ENCODE data around the gene GUK1.
"Not testable (repeated sequence)": the region's sequence is repeated elsewhere in the genome, so short reads cannot be mapped to it uniquely, and the experiment has no call there.

The GUK1 gene

GRCh38 chr1:228105270-228105995 lies 34.6 kb upstream of the GUK1 start:
- no peak for FAIRE-seq

DNA sequence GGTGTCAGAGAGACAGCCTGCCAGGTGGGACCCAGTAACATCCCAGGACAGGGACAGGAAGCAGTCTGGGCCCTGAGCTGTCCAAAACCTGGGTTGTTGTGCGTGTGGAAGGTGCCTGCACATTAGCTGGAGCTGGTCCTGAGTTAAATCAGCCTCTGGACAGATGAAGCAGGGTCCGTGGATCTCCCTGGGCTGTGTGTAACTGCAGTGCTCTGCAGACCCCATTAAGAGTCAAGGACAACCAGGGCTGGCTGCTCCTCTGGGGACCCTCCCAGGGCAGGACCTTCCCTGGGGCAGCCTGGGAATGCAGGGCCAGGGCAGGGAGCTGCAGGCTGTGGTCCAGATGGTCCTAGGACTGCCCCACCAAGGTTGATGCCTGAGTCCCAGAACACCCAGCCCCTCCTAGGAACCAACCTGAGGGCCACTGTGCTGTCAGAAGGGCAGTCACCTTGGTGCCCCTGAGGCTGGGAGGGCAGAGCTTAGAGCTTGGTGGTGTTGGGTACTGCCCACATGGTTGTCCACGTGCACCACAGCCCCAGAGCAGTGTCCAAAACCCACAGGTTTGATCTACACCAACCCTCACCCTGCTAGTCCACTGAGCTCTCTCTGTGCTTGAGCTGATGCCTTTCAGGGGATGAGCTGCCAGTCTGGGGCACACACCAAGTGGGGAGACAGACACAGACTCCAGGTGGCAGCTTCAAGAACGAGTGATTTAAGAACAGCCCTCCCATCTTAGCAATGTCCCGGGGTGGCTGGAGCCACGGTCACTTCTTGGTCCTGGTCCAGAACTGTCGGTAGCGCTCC lies 33.9 kb upstream of the GUK1 start:
- FAIRE-seq: no peak

DNA sequence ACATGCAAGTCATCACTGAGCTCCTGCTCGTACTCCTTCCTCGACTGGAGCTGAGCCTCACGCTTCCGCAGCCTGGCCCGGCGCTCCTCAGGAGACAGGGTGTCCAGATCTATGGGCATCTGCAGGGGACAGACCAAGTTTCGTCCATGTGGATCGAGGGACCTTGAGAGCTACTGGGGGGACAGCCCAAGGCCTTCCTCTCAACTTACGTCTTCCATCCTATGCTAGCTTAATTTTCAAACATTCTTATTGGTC lies 33.4 kb upstream of the GUK1 start:
- FAIRE-seq: no peak

DNA sequence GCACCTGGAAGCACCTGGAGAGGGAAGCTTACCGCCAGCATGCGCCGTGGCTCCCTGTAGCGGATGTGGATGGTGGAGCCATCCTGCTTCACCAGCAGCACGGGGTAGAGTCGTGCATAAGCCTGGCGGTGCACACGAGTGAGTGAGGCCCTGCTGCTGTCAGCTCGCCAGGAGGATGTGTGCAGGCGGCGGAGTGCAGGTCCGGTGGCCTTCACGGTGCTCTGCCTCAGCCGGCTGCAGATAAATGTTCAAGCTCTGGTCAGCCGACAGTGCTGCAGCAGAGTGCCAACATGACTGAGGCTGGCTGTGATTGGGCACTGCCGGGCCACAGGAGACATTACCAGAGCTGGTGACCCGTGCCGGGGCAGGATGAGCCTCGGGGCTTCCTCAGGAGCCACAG lies 32.4 kb upstream of the GUK1 start:
- FAIRE-seq: no peak

- FAIRE-seq: no peak
These were observed 31.9 kb upstream of the GUK1 start for GRCh38 chr1:228108055-228108690.

DNA sequence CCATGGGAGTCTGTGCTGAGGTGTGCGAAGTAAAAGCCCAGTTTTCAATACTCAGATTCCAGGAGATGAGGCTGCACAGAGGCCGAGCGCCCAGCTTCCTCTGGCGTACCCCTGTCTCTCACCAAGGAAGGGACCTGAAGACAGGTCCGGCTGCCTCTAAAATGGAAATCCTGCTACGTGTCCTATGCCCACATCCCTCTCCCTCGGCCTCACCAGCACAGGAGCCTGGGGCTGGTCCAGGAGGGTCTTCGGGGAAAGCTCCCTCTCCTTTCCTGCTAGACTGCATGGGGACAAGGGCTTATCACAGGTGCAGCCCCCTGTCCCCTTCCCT lies 31.4 kb upstream of the GUK1 start:
- FAIRE-seq: no peak

DNA sequence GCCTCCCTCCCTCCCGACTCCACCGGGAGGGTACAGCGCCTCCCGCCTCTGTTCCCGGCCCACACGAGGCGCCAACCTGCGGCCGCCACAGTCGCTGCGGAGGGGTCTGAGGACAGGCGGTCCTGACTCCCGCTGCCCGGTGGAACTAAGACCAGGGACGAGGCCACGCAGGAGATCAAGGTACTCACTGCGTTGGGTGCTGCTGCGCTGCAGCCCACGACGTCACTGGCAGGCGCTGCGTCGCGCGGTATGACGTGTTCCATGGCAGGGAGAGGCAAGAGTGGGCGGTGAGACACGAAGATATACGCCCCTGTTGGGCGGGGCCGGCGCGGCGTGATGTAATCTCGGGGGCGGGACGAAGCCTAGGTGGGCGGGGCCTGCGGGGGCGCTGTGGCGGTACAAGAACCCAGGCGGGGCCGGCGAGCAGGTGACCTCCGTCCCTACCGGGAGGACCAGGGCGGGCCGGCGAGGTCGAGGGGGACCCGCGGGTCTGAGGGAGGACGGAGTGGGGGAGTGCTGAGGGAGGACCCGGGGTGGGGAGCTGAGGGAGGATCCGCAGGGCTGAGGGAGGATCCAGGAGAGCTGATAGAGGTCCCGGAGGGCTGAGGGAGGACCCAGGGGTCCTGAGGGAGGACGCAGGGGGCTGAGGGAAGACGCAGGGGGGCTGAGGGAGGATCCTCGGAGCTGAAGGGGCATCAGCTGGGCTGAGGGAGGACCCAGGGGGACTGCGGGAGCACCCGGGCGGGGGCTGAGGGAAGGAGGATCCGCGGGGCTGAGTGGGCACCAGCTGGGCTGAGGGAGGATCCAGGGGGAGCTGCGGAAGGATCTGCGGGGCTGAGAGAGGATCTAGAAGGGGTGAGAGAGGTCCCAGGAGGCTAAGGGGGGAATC lies 30.8 kb upstream of the GUK1 start, which contains the start of gene MRPL55:
TSS of gene MRPL55 (minus strand) at position 227 of the 889 bp plus-strand sequence. CDS start 1,039 bp downstream, outside the sequence.
- no peak for FAIRE-seq

GRCh38 chr1:228109962-228110488 lies 30.1 kb upstream of the GUK1 start:
- no peak for FAIRE-seq

DNA sequence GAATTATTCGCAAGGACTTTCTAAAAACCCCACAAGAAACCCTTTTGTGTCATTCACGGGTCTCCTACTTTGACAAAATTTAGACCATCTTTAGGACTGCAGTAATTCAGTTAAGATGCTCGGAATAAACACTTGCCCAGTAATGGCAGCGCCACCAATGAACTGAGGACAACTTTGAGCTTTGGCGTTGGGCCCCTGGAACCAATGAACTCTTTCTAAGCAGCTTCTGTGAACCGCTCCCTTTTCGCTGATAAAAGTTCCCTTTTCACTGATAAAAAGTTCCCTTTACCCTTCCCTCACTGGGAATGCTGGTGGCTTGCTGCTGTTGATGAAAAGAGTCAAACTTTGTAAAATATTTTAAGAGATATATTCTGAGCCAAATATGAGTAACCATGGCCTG lies 29.5 kb upstream of the GUK1 start:
- no peak for FAIRE-seq

GRCh38 chr1:228111315-228111714 lies 28.8 kb upstream of the GUK1 start:
- FAIRE-seq: not testable (repeated sequence)

DNA sequence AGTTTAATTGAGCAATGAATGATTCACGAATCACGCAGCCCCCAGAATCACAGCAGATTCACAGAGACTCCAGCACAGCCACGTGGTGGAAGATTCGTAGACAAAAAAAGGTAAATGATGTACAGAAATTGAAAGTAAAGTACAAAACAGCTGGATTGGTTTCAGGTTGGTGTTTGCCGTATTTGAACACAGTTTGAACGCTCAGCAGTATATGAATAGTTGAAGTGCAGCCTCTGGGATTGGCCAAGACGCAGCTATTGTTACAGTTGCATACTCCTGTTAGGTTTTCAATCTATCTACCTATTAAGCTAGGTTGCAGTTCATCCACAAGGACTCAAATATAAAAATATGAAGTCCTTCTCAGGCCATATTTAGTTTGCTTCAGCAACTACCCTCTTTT lies 27.9 kb upstream of the GUK1 start:
- FAIRE-seq: no peak

GRCh38 chr1:228112617-228113016 lies 27.5 kb upstream of the GUK1 start:
- FAIRE-seq: no peak

- FAIRE-seq: no peak
These were observed 25.3 kb upstream of the GUK1 start for GRCh38 chr1:228114827-228115226.

DNA sequence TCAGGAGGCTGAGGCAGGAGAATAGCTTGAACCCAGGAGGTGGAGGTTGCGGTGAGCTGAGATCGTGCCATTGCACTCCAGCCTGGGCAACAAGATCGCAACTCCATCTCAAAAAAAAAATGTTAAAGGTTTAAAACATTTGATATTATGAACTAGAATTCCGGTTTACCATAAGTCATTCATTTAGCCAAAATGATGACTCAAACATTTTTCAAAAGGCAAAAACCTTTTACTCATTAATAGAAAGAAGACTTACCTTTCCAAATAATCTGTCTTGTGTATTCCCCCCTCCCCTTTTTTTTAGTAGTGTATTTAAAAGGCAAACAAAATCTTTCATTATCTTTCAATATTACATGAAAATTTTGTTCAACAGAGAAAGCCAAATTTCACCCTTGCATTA lies 22.7 kb upstream of the GUK1 start:
- no peak for FAIRE-seq

- no peak for FAIRE-seq
These were observed 22.0 kb upstream of the GUK1 start for GRCh38 chr1:228118040-228118439.

DNA sequence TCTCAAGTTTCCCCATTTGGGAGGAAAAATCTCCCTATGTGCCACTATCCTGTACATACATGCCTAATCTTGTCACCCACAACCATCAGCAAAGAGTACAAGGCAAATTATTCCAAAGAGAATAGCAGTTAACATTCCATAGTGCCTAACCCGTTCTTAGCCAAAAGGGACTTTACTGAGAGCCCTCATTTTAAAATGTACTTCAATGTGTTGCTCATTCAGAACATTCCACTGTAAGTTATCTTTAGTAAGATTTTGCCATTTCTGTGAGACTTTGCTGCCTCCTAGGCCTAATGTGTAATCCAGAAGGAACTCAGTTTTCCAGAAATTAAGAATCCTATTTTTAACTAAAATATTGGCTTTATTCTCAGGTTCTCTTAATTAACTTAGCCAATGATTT lies 19.7 kb upstream of the GUK1 start:
- FAIRE-seq: no peak

DNA sequence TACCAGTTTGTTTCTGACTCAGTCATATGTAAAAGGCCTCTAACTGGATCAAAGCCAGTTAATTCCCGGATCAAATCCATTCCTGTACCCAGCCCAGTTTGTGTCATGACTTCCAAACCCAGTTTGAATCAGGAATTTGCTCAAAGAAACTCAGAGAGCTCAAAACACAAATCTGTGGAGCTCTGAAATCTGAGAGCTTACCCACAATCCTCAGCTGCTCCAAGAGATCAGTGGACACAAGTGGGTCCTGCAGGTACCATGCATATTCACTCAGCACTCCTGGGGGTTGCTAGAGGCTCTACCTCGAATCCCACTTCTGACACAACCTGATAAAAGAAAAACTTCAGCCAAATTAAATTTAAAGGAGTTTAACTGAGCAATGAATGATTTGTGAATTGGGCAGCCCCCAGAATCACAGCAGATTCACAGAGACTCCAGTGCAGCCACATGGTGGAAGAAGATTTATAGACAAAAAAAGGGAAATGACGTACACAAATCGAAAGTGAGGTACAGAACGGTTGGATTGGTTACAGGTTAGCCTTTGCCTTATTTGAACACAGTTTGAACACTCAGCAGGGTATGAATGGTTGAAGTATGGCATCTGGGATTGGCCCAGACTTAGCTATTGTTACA lies 19.1 kb upstream of the GUK1 start:
- no peak for FAIRE-seq

GRCh38 chr1:228122921-228123441 lies 17.1 kb upstream of the GUK1 start:
- FAIRE-seq: no peak

GRCh38 chr1:228123505-228123904 lies 16.6 kb upstream of the GUK1 start:
- no peak for FAIRE-seq

DNA sequence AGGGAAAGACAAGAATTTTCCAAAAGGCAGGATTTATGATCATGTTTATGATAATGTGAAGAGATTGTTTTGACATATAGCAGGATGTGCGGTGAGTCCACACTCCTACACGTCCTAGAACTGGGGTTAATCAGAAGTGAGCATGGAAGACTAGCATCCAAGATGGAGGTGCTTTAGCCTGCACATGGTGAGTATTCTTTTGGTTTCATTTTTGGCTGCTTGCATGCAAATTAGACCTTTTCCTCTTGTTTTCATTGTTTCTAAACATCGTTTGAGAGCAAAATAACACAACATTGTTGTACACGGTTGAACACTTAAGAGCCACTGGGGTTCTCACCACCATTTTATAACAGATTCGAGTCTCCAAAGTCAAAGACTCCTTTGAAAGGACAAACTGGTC lies 14.9 kb upstream of the GUK1 start:
- no peak for FAIRE-seq

- FAIRE-seq: no peak
These were observed 8.3 kb upstream of the GUK1 start for GRCh38 chr1:228131766-228132165.

DNA sequence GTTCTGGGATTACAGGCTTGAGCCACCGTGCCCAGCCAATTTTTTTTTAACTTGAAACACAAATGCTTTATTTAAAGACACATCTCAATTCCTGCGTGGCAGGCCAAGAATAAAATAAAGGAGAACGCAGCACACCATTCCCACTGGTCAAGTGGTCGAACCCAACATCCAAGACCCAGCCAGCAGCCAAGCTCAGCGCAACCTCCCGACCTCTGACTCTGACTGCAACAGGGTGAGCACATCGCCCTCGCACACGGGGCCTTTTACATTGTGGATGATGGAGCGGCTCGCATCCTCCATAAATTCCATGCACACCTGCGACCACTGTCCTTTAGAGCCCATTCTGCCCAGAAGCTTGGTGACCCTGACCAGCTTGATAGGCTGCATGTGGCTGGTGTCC lies 5.5 kb upstream of the GUK1 start:
- FAIRE-seq: no peak
